HG03558 (cell line): Measurements from ENCODE around the gene ODC1.

ENCODE experiments used
- ATAC-seq: cut with Tn5 transposase; IDR thresholded peaks from one replicate; pipeline ENCODE4 v1.9.1; 2021; ENCODE audit warnings: moderate number of reproducible peaks; ENCODE audit not compliant: unreplicated experiment; ENCODE audit errors: extremely low read depth

ODC1 gene

GRCh38 chr2:10480359-10480949 is 32.3 kb upstream of the ODC1 start:
- no peak for ATAC-seq

- ATAC-seq = no peak
Measured at GRCh38 chr2:10478916-10479315, 30.8 kb upstream of the ODC1 start.

- ATAC-seq = no peak
Measured at GRCh38 chr2:10478298-10478625, 30.1 kb upstream of the ODC1 start.

GRCh38 chr2:10477443-10478297 is 29.5 kb upstream of the ODC1 start:
- ATAC-seq = no peak

- ATAC-seq = no peak
Measured at GRCh38 chr2:10476723-10477442, 28.8 kb upstream of the ODC1 start.

GRCh38 chr2:10475811-10476660 is 27.9 kb upstream of the ODC1 start:
- no peak for ATAC-seq

GRCh38 chr2:10475221-10475722 is 27.1 kb upstream of the ODC1 start:
- no peak for ATAC-seq

- ATAC-seq = no peak
Measured at GRCh38 chr2:10473121-10473756, 25.1 kb upstream of the ODC1 start.

GRCh38 chr2:10471955-10472354 is 23.8 kb upstream of the ODC1 start:
- ATAC-seq = no peak

GRCh38 chr2:10471046-10471571 is 23.0 kb upstream of the ODC1 start:
- ATAC-seq = no peak

- ATAC-seq = no peak
Measured at GRCh38 chr2:10469955-10470608, 22.0 kb upstream of the ODC1 start.

- no peak for ATAC-seq
Measured at GRCh38 chr2:10469301-10469700, 21.2 kb upstream of the ODC1 start.

GRCh38 chr2:10467401-10467800 is 19.3 kb upstream of the ODC1 start:
- ATAC-seq = no peak

- ATAC-seq = no peak
Measured at GRCh38 chr2:10466801-10467200, 18.7 kb upstream of the ODC1 start.

GRCh38 chr2:10465910-10466309 is 17.8 kb upstream of the ODC1 start:
- ATAC-seq = no peak

GRCh38 chr2:10462178-10463083 is 14.3 kb upstream of the ODC1 start:
- no peak for ATAC-seq

GRCh38 chr2:10460366-10460796 is 12.3 kb upstream of the ODC1 start:
- ATAC-seq = no peak
